Heart left ventricle (tissue), 13 donors: ENCODE results near the gene OR11G2.

Source experiments
- CTCF ChIP-seq, 12 donors: fragments of 200-600 bp; sonication (generic) in 4 of 12; IDR thresholded peaks; one replicate each; pipeline versions ENCODE4 v1.5.0 to v1.8.0; 2018 to 2022; ENCODE audit warnings: antibody characterized with exemption in 12 of 12, mild to moderate bottlenecking in 5 of 12
- POLR2A ChIP-seq, 2 donors: fragments of 450-650 bp; IDR thresholded peaks; one replicate each; pipeline ENCODE4 v1.6.1; 2017; ENCODE audit warnings: antibody characterized with exemption in 2 of 2, mild to moderate bottlenecking in 2 of 2, moderate library complexity in 2 of 2
- donor health status: ischemic (EF 13 %, LVEDD 7.1; RV severe dilation, severe dysfunction).
- donor health status: DM: no; HTN: yes; CAD: no.
- donor health status: DM: no; HTN: no; CAD: no.
- donor health status: ischemic (EF 25% LVEDD 6.9; RV normal size, moderate dysfunction).
- donor health status: ischemic (EF 25% LVEDD 5.7; RV mildly dilated, moderate dysfunction).
- donor health status: ischemic (EF 35%, LVEDD 5.7; RV mildly dilated, moderate dysfunction).
- donor health status: nonischemic (EF 11% LVEDD 7.7; RV severe dilation, severe dysfunction).
- donor health status: DM: yes; HTN: yes; CAD: no.
- donor health status: PGD.
- donor health status: ischemic (EF 29% LVEDD 5.4; RV normal size, mild dysfunction).
- donor health status: nonischemic (EF 23%, LVEDD 6.1; RV moderate dilation, normal function).

DNA sequence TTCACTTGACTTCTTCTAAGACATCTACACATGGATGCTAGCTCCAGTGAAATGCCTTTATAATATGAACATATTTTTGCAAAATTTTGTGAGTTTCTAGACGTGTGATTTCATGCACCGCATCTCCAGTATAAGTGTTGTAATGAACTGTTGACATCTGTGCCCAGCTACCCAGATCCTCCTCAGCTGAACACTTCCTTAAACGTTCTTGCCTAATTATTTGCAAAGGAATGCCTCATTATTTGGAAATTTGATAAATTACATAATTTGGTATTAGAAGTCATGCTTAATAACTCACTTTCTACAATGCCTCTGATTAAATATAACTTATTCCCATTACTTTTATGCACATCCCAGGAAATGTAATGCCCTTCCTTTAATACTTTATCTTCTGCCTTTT lies 14.0 kb downstream of the OR11G2 start:
- no peak for TF ChIP-seq CTCF (IDR thresholded peaks at IDR 0.05)
- no peak for TF ChIP-seq POLR2A (IDR thresholded peaks at IDR 0.05)
